Stimulated activated CD4-positive, alpha-beta T cell treated with anti-CD3 and anti-CD28 coated beads, Interleukin-15, amount 100 ng/mL, for 1 hour (primary cell): ENCODE data around the gene MYH9.
A peak's percentile ranks its signal among the peaks of the same experiment; 100 is the strongest.

Experiments
- DNase-seq, 2 donors: peaks; one replicate each; pipeline ENCODE4 v3.0.0-alpha.2; 2020; ENCODE audit warnings: low read depth in 1 of 2, low spot score in 1 of 2

The MYH9 gene

DNA sequence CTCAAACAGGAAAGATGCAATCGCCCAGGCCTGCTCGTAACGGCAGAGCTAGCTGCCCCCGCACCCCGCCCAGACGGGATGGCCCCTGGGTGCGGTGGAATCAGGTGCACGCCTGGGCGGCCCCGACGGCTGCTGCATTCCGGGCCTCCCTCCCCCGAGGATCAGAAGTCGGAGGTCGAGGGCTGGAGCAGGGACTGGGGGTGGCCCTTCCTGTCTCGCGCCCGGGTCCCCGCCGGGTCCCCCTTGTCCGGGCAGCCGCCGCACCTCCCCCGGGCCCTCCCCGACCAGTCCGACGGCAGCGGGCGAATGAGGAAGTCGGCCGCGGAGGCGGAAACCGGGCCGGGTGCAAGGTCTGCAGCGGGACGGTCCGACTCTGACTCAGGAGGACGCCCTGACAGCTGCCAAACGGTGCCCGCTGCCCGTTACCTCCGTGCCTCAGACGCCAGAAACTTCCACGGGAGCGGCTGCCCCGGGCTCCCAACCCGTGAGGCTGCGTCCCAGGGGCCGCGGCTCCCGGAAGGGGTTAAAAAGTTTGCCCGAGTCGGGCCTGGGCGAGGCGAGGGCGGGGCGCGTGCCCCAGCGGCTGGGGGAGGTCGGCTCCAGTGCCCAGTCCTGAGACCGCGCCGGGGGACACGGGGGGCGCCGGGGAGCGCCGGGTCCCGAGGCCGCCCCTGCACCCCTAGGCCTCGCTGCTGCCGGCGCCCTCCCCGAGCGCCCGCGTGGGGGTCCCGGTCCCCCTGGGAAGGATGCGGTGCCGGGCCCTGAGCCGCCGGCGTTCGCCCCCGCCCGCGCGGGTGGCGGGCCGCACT, 663 bp downstream of the MYH9 start:
- peak in 1 of 2 donors; percentile 45 for DNase-seq

GRCh38 chr22:36386351-36386899, 1.3 kb downstream of the MYH9 start:
- peak in 1 of 2 donors; percentile 38 for DNase-seq

- peak in 1 of 2 donors; percentile 62 for DNase-seq
These were observed 2.0 kb downstream of the MYH9 start for GRCh38 chr22:36385491-36386350.

DNA sequence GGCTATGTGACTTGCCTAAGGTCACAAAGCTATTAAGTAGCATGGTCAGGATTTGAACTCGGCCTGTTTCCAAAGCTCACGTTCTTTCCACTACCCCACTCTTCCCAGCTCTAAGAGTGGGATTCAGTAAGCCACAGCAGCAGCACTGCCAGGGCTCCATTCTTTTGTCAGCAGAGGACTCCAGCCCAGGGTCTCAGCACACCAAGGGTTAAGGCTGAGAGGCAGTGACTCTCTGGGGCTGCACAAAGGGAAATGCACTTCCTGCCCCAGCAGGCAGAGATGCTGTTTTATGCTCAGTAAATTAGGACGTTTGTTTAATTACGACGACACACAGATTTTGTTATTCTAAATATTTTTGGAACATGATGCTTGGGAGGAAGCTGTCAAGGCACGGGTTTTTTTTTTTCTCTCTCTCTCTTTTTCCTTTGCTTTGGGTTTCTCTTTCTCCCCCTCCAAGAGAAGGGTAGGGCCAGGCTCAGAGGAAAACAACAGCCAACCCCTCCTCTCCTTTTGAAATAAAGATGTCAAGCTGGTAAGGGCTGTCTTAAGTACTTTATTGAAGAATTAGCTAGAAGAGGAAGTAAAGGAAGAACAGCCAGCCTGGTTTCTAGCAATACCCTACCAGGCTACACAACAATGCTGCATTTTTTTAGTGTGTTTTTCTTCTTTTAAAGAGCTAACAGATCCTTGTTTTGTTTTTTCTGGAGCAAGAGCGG, 2.8 kb downstream of the MYH9 start:
- DNase-seq: peak in 1 of 2 donors; percentile 31

DNA sequence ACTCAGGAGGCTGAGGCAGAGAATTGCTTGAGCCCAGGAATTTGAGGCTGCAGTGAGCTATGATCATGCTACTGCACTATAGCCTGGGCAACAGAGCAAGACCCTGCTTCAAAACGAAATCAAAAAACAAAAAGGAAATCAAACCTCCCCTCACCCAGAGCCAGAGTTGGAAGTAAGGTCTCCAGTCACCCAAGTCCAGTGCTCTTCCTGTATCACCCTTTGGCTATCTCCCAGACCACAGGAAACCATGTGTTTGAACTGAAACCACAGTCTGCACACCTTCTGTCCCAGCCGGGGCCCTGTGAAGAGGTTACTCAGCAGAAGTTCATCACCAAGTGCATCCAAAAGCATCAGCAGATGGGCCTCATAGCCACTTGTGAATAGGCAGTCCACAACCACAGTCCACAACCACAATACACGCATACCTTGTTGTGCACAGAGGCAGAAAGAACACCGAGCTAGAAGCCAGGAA, 4.6 kb downstream of the MYH9 start:
- DNase-seq: no peak

DNA sequence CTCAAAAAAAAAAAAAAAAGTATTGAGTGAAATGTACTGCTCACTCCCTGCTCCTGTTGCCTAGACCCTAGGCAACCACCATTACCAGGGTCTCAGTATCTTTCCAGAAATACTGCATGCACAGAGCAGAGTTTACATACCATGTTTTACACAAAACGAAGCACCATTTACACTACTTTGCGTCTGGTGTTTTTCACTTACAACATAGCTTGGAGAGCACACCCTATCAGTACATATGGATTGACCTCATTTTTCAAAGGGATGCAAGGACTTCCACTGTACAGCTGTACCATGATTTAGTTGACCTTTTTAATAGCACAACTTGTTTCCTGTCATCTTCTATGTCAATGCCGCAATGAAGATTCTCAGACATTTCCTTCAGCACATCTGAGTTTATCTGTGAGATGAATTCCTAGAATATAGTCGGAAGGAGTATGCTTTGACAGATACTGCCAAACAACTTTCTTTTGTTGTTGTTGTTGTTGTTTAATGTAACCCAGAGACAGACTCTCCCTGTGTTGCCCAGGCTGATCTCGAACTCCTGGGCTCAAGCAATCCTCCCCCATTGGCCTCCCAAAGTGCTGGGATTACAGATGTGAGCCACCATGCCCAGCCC, 6.1 kb downstream of the MYH9 start:
- no peak for DNase-seq

DNA sequence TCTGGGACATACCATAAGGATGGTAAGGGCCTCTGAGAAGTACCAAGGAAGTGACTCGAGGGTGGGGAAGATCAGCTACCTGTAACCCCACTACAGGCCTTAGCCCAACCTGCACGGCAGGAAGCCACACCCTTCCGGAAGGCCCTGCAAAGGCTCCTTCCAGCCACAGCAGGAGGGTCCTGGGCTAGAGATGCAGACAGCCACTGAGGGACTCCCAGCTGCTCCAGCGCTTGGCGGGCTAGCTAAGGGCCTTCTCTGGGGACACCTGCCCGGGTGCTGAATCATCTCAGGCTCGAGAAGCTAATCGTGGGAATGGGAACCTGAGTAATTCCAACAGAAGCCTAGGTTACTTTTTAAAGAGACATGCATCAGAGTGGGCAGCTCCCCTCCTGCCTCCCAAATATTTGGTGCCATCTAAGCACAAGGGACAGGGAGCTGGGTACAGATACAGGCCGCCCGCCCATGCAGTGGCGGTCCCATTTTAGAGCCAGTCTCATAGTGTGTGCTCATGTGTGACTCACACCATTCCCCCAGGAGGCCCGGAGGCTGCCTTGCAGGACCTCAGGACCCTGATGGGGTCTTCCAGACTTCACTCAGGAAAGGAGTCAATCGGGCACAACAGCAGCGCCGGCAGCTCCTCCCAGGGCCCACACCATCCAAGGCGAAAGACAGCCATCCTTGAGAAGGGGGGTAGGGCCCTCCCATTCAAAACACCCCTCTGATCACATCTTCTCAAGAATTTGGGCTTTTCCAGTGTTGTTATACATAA, 8.0 kb downstream of the MYH9 start:
- DNase-seq: no peak

DNA sequence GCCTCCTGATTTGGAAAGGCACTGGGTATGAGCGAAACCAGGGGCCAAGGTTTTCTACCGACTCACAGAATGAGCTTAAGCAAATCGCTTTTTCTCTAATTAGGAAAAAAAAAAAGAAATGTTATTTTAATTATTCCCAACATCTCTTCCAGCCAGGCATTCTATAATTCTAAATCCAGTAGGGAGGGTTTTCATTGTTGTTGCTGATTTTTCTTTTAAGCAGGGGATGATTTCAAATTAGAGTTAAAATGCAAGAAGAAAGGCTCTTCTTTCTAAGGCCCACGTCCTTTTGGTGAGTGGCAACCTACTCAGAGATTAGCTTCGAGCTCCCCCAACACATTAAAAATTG, 8.9 kb downstream of the MYH9 start:
- no peak for DNase-seq

DNA sequence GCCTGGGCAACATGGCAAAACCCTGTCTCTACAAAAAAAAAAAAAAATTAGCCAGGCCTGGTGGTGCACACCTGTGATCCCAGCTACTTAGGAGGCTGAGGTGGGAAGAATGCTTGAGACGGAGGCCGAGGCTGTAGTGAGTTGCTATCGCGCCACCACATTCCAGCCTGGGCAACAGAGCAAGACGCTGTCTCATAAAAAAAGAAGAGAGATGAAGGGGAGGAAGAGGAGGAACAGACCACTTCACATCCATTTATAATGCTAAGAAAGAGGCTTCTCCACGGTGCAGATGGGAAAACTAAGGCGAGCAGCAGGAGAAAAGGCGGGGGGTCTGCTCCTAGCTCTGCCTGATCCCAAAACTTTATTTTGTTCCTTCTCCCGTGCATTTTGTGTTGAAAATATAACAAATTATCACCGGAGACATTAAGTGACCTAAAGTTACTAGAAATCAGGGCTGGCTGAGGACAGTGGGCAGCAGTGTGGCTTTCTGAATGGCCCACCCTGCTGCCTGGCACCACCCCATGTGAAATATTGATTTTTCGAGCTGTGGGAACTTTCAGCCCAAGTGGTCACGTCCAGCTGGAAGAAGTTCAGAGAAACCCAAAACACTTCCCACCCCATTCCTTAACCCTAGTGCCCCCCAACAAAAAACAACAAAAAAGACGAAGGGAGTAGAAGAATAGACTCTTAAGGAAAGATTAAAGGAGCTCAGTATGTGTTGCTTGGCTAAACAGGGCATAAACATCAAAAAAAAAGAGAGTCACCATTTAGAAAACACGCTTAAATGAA, 9.5 kb downstream of the MYH9 start:
- no peak for DNase-seq

- DNase-seq: no peak
These were observed 10.6 kb downstream of the MYH9 start for GRCh38 chr22:36377022-36377631.

GRCh38 chr22:36376265-36376664, 11.5 kb downstream of the MYH9 start:
- DNase-seq: no peak

- no peak for DNase-seq
These were observed 12.4 kb downstream of the MYH9 start for GRCh38 chr22:36375071-36375980.

DNA sequence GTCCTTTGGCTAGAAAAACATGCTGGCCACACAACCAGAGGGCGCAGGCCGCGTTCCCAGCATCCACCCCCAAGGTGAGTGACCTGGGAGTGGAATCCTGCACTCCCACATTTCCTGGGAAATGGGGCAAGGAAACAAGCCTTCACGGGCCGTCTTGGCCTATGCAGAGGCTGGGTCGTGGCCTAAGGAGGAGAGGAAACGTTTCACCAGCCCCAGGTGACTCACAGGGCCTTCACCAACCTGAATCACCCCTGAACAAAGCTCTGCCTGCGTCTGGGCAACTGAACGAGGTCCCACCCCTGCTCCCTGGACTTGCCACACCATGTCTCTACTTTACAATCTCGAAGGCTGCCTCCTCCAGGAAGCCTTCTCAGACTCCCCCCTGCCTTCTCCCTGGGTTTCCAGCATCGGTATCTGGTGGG, 13.2 kb downstream of the MYH9 start:
- peak in 1 of 2 donors; percentile 47 for DNase-seq

DNA sequence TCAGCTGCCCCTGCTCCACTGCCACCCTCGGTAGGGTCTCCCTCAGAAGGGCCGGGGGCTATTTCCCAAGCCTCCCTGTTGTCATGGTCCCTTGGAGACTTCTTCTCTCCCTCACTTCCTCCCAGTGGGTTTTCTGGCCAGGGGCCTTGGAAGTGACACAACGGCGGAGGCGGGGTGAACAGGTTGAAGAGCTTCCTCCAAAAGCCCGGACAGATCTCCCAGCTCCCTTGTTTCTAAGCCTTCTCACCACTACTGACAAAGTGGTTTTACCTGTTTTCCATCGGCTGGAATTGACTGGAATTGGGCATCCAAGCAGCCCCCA, 14.5 kb downstream of the MYH9 start:
- DNase-seq: no peak

GRCh38 chr22:36371920-36372319, 15.8 kb downstream of the MYH9 start:
- DNase-seq: no peak

DNA sequence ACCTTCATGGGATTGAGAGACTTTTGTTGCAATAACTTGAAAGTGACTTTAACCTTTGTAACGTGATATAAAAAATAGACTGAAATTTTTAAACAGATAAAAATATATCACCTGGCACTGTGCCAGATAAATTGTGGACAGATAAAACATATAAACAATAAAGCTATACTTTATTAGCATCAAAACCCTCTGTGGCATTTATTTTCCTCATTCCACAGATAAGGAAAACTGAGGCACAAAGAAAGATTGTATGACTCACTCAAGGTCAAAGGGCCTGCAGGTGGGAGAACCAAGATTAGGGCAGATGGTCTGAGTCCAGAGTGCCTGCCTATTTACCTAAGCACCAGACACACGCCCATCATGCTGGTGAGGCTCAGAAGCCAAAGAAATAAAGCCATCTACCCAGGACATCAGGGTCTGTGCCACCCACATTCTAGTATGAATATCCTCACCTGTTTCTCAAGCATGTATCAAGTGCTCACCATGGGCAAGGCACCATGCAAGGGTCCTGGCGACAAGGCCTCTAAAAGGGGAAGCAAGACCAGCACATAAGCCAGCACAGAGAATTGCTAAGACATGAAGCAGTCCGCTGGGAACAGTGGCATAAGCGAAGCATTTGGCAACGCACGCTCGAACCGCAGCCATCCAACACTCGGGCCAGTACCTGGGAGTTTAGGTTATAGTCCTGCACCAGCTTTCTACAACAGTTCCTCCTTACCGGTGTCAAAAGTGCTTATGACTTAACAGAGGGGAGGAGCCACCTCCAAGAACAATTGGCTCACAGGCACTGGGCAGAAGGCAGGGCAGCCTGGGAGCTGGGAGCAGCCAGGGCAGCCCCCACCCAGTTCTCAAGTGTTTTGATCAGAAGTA, 17.6 kb downstream of the MYH9 start:
- no peak for DNase-seq
